GOT3 (cell line): ENCODE data around the gene ATP5F1D.

ENCODE experiments used
- DNase-seq: peaks from one replicate; lab custom pipeline; 2025; ENCODE audit warnings: mixed read lengths; lab: John Stamatoyannopoulos, UW

Gene ATP5F1D

DNA sequence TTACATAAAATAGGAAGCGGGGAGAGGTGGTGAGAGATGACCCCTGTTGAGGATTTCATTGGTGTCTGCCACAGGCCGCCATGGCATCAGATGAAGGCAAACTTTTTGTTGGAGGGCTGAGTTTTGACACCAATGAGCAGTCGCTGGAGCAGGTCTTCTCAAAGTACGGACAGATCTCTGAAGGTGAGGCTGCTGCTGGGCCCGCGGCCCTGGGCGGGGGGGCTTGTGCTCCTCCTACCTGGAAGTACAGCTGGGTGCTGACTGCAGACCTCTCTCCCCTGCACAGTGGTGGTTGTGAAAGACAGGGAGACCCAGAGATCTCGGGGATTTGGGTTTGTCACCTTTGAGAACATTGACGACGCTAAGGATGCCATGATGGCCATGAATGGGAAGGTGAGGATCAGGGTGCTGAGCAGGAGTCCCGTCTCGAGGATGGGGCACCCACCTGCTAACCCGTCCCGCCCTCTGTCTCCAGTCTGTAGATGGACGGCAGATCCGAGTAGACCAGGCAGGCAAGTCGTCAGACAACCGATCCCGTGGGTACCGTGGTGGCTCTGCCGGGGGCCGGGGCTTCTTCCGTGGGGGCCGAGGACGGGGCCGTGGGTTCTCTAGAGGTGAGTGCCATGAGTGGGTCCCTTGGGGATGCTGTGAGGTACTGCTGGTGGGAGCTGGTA is 29.4 kb downstream of the ATP5F1D start:
- no peak for DNase-seq

DNA sequence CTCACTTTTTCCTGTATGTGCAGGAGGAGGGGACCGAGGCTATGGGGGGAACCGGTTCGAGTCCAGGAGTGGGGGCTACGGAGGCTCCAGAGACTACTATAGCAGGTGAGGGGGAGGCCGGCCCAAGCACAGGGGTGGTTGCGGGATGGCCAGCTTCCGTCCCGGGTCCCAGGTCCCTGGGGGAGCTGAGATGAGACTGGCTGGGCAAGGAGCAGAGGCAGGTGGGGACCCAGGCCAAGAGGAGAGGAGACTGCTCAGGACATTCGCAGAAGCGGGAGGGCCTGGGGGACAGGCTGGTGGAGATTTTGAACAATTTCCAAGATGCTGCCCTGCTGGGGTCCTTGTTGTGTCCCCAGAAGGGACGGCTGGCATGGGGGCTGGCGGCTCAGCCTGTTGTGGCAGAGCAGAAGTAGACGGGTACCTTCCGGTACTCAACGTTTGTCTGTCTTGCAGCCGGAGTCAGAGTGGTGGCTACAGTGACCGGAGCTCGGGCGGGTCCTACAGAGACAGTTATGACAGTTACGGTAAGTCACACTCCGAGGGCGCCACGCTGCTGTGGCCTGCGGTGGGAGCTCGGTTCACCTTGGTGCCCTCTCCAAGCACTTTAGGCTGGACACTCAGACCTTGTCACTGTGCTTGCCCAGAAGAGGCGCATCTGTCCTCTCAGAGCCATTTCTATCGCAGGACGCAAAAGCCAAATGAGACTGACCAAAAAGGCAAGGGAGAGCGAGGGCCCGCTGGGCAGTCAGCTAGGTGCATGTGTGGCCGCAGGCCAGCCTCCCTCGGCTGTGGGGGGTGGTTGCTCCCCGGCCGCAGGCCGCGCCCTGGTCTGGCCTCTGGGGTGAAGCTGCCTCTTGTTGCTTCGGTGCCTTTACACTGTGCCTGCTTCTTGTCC is 30.2 kb downstream of the ATP5F1D start:
- no peak for DNase-seq

DNA sequence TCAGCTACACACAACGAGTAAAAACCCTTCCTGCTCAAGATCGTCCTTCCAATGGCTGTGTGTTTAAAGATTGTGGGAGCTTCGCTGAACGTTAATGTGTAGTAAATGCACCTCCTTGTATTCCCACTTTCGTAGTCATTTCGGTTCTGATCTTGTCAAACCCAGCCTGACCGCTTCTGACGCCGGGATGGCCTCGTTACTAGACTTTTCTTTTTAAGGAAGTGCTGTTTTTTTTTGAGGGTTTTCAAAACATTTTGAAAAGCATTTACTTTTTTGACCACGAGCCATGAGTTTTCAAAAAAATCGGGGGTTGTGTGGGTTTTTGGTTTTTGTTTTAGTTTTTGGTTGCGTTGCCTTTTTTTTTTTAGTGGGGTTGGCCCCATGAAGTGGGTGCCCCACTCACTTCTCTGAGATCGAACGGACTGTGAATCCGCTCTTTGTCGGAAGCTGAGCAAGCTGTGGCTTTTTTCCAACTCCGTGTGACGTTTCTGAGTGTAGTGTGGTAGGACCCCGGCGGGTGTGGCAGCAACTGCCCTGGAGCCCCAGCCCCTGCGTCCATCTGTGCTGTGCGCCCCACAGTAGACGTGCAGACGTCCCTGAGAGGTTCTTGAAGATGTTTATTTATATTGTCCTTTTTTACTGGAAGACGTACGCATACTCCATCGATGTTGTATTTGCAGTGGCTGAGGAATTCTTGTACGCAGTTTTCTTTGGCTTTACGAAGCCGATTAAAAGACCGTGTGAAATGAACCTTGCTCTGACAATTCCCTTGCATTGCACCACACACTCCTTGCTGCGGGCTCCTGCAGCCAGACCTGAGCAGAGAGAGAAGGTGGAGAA is 31.1 kb downstream of the ATP5F1D start:
- no peak for DNase-seq

DNA sequence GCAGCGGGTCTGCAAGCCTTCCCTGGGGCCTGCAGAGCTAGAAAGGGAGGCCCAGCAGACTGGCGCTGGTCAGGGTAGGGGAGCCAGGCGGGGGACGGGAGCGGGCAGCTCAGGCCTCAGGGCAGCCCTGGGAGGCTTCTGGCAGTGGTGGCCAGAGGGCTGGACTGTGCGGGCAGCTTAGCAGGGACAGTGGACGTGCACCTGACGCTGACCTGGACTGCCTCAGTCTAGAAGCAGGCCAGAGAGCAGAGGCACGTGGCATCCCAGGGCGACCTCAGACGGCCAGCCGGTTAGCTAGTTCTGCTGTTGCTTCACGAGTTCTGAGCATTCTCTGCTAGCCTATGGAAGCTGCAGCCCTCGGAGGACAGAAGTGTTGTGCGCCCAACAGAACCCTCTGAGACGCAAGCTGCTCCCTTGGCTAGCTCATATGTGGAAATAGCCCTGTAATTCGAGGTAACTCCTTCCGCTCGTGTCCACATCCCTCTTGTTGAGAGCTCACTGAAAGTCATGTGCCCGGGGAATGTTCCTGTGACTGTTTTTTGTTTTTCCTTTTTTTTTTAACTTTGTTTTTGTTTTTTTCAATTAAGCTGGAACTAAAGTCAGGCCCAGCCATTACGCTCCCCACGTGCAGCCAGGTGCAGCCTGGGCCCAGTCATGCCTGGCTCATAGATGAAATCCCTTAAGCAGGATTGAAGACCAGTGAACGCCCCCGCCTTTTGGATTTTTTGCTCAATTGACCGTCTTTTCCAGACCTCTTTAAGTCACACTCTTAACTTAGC is 31.9 kb downstream of the ATP5F1D start:
- DNase-seq: no peak

DNA sequence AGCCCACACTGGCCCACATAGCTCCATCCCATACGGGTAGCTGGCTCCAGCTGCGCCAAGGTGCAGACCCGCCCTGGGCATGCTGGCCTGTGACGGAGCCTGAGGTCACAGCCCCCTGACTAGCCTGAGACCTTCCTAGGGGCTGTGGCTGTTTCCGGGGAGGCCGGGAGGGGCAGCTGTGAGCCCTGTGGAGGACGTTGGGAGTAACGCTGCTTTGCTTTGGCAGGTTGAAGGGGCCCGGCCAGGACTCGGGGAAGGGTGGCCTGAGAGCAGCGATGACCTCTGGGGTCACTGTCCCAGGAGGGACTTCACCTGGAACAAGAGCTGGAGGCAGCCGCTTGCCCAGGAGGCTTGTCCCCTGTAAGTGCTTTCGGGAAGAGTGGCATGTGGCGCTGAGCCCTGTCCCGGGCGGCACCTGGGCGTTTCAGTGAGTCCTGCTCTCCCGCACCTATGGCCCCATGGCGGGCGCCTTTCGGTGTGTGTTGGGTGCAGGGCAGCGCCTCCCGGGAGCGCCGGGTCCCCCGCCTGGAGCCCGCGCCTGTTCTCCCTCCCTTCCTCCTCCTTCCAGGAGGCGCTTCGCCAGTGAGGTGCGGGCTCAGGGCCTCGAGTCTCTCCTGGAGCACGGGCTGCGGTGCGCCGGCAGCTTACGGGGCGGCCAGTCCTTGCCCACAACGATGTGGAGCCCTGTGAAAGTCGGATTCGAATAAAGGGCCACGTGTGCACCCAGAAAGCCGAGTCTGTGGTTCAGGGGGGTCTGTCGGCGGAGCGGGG is 32.7 kb downstream of the ATP5F1D start:
- DNase-seq: no peak

DNA sequence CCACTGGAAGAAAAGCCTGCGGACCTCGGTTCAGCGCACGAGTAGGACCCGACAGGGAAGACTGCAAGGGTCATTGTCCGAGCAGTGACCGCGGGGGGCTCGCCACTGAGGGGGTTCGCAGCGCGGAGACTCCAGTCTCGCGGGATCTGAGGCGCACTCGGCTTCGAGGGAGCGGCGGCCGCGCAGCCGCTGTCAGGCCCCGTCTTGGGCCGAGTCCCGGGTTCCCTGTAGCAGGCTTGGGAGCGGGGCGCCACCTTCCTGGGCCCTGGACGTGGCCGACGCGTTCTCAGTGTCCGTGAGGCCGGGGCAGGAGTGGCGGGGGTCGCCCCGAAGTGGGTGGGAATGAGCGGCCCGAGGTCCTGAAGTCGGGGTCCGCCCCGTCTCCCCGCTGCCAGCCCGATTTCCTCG is 33.3 kb downstream of the ATP5F1D start:
- no peak for DNase-seq

DNA sequence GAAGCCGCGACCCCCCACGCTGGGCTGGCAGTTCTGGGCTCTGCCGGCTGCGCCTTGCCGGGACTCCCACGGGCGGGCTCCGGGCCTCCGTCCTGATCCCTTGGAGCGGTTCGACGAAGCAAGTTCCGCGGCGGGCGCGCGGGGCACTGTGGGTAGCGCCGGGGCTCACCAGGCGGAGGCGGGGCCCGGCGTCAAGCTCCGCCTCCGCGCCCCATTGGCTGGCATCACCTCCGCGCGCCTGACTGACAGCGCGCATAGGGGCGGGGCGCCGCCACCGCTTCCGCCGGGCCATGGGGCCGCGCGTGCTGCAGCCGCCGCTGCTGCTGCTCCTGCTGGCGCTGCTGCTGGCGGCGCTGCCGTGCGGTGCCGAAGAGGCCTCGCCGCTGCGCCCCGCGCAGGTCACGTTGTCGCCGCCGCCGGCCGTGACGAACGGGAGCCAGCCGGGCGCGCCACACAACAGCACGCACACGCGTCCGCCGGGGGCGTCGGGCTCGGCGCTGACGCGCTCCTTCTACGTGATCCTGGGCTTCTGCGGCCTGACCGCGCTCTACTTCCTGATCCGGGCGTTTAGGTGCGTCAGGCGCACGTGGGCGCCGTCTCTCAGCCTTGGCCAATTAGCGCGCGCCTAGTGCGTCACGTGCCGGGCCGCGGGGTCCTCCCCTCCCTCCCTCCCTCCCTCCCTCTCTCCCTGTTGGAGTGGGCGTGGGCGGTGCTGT is 33.9 kb downstream of the ATP5F1D start, which contains the start of gene FAM174C:
Gene FAM174C, plus strand, starts transcription at position 271 of the 716 bp plus-strand sequence. Its CDS starts 20 bp downstream, at position 291.
- peak; percentile 94 for DNase-seq

DNA sequence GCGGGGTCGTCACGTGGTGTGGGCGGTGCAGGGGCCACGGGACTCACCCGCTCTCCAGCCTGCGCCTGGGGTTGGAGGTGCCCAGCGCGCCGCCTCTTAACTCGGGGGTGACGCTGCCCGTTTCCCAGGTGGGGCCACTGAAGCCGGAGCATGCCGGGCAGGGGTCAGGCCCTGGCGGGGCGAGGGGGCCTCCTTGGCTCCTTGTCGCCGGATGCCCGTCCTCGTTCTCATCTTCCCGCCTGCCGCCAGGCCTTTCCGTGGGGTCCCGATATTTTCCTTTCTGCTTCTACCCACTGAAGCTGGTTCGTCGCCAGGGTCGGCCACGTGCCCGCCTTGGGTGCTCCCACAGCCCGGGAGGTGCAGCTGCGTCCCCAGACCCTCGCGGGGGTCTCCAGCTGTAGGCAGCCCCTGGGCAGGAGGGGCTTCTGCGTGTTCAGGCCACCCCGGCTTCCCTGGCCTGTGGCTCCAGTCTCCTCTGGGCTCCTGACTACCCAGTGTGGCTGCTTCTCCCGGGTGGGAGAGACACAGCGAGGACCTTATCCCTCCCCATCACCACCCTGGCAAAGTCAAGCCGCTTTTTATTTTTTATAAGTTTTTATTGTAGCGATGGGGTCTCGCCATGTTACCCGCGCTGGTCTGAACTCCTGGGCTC is 34.6 kb downstream of the ATP5F1D start:
- no peak for DNase-seq

DNA sequence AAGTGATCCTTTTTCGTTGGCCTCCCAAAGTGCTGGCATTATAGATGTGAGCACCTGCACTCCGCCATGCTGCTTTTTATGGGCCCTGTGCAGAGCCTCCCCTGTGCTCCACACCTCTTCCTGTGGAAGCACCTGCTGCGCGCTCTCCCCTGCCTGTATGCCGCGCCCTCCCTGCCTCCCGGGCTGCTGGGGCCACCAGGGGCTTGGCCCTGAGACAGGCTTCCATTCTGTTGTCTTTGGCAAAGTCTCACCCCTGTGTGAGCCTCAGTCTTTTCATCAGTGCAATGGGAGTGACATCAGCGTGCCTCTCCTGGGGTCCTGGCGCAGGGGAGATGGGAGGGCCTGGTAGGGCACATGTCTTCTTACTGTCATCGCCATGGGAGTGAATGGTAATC is 35.1 kb downstream of the ATP5F1D start:
- no peak for DNase-seq

DNA sequence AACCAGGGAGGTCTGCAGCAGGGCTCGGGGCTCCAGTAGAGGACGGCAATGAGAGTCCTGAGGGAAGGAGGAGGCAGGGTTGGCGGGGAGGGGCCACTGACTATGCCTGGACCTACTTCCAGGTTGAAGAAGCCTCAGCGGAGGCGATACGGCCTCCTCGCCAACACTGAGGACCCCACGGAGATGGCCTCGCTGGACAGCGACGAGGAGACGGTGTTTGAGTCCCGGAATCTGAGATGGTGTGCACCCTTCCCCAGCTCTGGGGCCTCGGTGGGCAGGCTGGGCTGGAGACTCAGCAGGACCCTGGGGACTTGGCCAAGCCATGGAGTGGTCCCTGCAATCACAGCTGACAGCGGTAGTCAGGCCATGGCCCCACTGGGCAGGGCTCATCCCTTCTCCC is 35.5 kb downstream of the ATP5F1D start:
- DNase-seq: no peak

DNA sequence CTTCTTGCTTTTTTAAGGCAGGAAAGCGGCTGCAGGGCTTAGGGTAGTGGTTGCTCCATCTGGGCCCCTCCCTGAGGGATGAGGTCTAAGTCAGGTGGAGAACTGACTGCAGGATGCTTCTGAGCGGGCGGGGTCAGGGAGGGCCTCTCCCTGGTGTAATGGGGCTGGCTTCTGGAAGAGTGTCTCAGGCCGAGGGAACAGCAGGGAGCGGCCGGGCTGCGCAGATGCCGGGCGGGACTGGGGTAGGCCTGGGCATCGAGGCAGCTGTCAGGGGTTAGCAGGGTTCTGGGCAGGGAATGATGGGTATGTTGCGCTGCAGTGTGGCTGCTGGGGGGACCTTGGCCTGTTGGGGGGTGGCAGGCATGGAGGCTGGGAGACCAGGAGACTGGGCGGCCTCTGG is 36.5 kb downstream of the ATP5F1D start:
- no peak for DNase-seq

DNA sequence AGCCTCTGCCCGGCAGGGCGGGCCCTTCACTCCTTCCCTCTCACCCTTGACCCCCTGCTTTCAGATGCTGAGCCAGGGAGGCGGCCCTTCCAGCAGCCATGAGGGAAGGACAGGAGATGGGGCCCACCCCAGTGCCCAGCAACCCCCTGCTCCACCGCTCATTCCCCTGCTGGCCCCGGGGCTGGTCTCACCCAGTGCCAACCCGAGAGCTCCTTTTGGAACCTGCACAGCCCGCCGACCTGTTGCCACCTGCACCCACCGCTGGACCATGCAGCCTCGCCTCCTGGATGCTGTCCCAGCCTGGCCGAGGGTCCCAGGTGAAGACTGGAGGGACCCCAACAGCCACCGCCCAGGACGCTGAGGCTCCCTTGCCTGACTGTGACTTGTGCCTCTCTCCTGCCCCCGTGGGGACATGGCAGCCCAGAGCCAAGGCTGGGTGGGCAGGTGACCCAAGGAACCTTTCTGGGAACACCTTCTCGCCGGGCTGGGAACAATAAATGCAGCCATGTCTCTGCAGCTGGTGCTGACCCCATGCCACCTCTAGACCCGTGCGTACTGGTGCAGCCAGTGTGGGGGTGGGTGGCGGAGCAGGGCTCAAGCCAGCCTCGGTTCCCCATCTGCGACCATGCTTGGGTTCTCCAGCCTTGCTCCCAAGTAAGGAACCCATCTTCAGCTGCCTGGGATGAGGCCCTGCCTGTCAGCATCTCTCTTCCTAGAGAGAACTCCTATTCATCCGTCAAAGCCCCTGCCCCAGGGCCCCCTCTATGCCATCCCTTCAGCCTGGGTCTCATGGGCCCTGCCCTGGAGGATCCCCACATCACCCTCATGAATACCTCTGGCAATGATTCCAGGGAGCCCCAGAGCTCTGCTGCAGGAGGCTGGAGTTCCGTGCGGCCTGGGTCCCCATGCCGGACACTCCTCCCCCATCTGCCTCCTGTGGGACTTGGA is 37.4 kb downstream of the ATP5F1D start:
- DNase-seq: no peak

DNA sequence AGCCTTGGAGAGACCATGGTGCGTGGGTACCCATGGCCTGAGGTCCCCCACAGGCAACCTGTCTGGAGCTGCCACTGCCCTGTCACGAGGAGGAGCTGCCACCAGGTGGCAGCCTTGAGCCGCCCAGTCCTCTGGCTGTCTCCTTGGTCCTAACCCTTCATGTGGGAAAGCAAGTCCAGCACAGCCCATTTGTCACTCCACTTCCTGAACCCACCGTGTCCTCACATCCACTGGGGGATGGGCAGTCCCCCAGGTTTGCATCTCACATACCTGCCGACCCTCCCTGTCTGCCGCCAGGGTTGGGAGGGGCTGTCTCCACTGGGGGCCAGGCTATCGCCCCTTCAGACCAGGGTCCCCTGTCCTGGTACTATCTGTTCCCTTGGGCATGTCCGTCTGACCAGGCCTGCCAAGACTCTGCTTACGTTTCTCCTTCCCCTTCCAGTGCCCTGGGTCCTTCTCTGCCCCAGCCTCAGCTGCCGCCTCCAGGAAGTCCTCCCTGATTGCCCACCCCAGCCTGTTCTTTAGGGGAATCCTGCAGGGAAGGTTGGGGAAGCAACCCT is 38.3 kb downstream of the ATP5F1D start:
- peak; percentile 21 for DNase-seq

DNA sequence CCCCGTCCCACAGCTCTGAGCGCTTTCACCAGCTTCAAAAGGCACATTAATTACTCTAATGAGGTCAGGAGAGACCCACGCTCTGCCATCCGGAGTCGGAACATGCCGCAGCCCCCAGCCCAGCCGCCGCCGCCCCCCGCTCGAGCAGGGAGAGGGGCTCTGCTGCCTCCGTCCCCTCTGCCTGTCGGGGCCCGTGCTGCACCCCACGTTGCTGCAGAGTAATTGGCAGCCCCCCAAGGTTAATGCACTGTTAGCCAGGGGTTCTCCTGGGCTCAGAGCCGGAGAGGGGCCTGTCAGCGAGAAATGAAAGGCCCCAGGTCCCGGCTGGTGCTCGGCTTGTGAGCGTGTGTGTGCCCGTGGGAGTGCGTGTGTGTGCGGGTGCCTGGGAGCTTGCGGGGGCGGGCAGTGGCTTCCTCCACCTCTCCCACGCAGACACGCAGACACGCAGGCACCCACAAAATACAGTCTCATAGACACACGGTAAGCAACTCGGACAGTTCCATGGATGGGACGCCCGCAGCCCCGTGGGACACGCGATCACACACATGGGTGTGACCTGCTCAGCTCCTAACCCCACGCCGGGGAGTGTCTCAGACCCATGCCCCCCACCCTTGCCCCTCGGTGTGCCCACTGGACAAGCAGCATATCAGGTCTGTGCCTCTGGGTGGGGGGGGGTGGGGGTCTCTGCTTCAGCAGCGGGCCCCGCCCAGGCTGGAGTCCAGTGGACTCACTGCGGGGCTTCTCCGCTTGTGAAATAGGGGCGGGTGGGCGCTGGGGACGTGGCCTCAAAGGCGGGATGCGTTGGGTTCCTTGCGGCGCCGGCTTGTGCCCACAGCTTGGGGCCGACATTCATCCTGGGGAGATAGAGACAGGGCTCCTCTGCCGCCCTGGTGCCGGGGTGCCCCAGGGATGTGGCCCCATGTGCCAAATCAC is 39.4 kb downstream of the ATP5F1D start:
- no peak for DNase-seq

DNA sequence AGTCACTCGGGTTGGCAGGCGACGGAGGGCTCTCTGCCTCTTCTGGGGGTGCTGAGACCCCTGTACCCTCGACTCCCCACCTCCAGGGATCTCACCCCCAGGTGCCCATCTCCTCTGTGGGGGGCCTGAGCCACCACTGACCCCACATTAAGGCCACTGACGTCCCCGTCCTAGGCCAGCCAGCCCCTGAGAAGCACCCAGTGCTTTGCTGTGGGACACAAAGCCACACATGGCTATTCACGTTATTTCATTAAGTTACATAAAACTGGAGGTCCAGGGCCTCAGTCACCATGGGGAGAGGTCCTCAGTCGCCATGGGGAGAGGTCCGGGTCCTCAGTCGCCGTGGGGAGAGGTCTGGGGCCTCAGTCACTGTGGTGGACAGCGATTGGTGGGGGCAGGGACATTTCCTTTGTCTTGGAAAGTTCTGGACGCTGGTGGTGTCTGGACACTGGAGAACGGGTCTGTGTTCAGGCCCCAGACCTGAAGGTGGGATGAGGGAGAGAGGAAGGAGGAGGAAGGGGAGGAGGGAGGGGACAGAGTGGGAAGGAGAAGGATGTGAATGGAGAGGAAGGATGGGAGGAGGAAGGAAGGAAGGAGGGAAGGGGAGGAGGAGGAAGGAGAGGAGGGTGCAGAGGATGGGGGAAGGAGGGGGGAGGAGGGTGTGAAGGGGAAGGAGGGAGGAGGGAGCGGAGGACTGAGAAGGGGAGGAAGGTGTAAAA is 40.2 kb downstream of the ATP5F1D start:
- no peak for DNase-seq

DNA sequence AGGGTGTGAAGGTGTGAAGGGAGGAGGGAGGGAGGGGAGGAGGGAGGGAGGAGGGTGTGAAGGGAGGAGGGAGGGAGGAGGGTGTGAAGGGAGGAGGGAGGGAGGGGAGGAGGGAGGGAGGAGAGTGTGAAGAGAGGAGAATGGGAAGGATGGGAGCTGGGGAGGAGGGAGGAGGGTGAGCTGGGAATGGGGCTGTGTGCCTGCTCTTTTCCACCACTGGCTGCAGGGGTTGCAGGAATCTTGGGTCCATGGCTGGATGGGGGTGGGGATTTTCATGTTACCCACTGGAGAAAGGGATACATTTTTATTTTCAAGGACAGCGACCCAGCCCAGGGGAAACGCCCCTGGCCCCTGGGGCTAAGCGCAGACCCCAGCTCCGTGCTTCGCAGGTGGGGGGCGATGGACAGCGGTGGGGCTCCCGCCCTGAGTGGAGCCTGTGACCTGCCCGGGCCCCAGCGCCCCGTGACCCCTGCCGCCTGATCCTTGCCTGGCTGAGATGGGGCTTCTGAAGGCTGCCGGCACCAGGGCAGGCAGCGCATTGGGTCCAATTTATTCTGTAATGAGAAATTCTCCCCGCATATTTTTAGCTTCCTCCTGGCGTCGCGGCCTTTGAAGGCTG is 41.1 kb downstream of the ATP5F1D start:
- DNase-seq: no peak
